WI38 (cell line): Measurements from ENCODE around the gene STAT5A.

Experiments used
- H3K4me3 ChIP-seq: 2 replicates; pipeline ENCODE4 v1.5.1; 2011; ENCODE audit warnings: low read depth, mild to moderate bottlenecking, control low read depth, low read length
- CTCF ChIP-seq: IDR thresholded peaks from 2 replicates; pipeline ENCODE4 v1.5.1; 2012; ENCODE audit warnings: low read depth, mild to moderate bottlenecking, control low read depth, low read length

Gene STAT5A

GRCh38 chr17:42287305-42287976 lies 857 bp upstream of the STAT5A start:
- TF ChIP-seq CTCF = no peak
- H3K4me3 ChIP-seq = no peak overlapping the region; the same call in 1 of the 2 replicates

GRCh38 chr17:42288803-42289610 lies 709 bp downstream of the STAT5A start:
- TF ChIP-seq CTCF = no peak
- no peak overlapping the region for H3K4me3 ChIP-seq

DNA sequence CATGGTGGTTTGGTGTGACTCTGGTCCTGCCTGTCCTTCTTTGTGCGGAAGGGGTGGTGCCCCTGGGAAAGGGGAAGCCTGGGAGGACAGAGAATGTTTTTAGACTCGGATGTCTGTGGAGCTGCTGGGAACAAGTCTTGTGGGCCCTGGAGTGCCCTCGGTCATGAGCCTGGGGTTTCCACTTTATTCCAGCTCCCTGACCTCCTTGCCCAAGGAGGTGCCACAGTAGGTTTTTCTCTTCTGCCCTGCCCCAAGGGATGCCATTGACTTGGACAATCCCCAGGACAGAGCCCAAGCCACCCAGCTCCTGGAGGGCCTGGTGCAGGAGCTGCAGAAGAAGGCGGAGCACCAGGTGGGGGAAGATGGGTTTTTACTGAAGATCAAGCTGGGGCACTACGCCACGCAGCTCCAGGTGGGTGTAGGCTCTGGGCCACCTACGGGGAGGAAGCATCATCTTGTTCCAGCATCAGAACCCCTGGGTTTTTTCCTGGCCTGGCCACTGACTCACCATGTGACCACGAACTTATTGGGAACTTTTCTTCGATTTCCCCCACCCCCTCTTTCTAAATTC lies 1.4 kb downstream of the STAT5A start:
- H3K4me3 ChIP-seq = no peak overlapping the region
- TF ChIP-seq CTCF = no peak

DNA sequence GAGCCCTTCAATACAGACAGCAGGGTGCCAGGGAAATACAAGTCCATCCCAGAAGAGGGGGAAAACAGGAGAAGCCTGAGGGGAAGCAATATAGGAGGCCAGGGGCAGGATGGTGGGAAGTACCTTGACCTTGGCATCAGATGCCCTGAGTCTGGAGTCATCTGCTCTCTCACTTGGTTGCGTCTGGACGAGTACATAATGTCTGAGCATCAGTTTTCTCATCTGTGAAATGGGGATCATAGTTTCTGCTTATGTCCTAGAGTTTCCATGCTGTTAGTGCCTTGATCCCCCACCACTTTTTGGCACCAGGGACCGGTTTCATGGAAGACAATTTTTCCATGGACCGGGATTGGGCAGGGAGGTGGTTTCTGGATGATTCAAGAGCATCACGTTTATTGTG lies 2.3 kb downstream of the STAT5A start:
- TF ChIP-seq CTCF = no peak
- no peak overlapping the region for H3K4me3 ChIP-seq

GRCh38 chr17:42291129-42291528 lies 2.8 kb downstream of the STAT5A start:
- no peak for TF ChIP-seq CTCF
- no peak overlapping the region for H3K4me3 ChIP-seq

- no peak for TF ChIP-seq CTCF
- H3K4me3 ChIP-seq = no peak overlapping the region
Measured at GRCh38 chr17:42294469-42295398, 6.4 kb downstream of the STAT5A start.
